Choroid plexus epithelial cell (primary cell): Measurements from ENCODE around the gene TPM2.

Source experiments
- DNase-seq: peaks from one replicate; pipeline ENCODE4 v3.0.0-alpha.2; 2010; ENCODE audit warnings: low read depth
- H3K4me3 ChIP-seq: 2 replicates; pipeline ENCODE4 v1.5.1; 2011; ENCODE audit warnings: low read depth, mild to moderate bottlenecking, control low read depth, low read length, moderate library complexity
- CTCF ChIP-seq: conservative IDR thresholded peaks from 2 replicates; pipeline ENCODE4 v1.5.1; 2011; ENCODE audit warnings: low read depth, mild to moderate bottlenecking, control low read depth, inconsistent platforms, low read length, moderate library complexity

The TPM2 gene

GRCh38 chr9:35712762-35713400 is 23.2 kb upstream of the TPM2 start:
- H3K4me3 ChIP-seq = no peak overlapping the region
- TF ChIP-seq CTCF = no peak
- DNase-seq = no peak

DNA sequence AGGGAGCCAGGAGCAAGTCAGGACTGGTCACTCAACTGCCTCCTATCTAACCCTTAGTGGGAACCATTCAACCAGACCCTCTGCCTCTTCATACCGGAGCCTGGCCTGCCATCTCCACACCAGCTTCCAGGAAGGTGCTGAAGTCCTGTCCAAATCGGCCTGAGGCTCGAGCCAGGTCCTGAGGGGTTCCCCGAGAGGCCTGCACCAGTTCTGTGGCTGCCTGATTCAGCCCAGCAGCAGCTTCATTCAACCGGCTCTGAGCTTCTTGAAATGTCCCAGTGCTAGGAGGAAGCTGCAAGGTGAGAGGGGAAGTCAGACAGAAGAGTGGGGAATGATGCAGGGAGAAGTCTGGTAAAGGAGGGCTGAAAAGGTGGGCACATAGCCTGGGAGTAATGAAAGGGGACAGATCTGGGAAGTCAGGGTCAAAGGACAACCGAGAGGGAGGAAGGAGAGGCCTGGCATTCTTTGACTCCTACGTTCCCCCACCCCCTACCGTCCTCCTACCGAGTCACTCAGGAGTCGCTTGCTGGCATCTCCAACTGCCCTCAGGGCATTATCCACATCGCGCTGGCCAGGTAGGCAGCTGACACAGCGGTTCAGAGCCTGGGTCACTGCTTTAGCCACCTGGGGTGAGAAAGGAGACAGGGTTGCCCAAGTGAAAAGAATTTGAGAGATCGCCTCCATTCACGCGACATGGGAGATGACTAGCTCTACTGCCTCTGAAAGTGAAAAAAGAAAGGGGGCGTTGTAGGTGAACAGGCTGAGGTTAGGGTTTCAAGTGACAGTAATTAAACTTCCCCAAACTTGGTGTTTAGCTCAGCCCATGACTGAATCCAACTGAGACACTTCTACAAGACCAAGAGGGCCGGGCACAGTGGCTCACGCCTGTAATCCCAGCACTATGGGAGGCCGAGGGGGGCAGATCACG is 22.0 kb upstream of the TPM2 start:
- no peak for TF ChIP-seq CTCF
- no peak for DNase-seq
- no peak overlapping the region for H3K4me3 ChIP-seq

GRCh38 chr9:35710818-35711500 is 21.2 kb upstream of the TPM2 start:
- H3K4me3 ChIP-seq = no peak overlapping the region
- DNase-seq = no peak
- no peak for TF ChIP-seq CTCF

GRCh38 chr9:35708146-35708545 is 18.4 kb upstream of the TPM2 start:
- no peak overlapping the region for H3K4me3 ChIP-seq
- no peak for TF ChIP-seq CTCF
- DNase-seq = no peak

GRCh38 chr9:35706951-35707350 is 17.2 kb upstream of the TPM2 start:
- TF ChIP-seq CTCF = no peak

GRCh38 chr9:35705836-35706430 is 16.2 kb upstream of the TPM2 start:
- DNase-seq = no peak
- TF ChIP-seq CTCF = no peak
- H3K4me3 ChIP-seq = no peak overlapping the region

More at GRCh38 chr9:35706951-35707350, 17.2 kb upstream of the TPM2 start:
- no peak overlapping the region for H3K4me3 ChIP-seq
- no peak for DNase-seq
